Small intestine (tissue), 16 donors: ENCODE data around the gene C1GALT1C1L. TPM values are rescaled to one million over a fixed set of nuclear protein-coding genes. Genes with fewer than 3 reads are reported as not detected.

Experiments used
- DNase-seq, 2 donors: peaks; one replicate each; pipeline versions ENCODE4 v3.0.0 to v3.0.0-alpha.2; 2013
- FAIRE-seq: peaks from 2 replicates; lab custom pipeline; 2012; peaks lifted over from hg19 to GRCh38; lab: Jason Lieb, UNC
- H3K27ac ChIP-seq, 3 donors: one replicate each; pipeline ENCODE4 v1.5.1; 2013; ENCODE audit warnings: low read length in 2 of 3, mild to moderate bottlenecking in 2 of 3, control low read depth in 1 of 3, inconsistent platforms in 1 of 3, low read depth in 1 of 3, moderate library complexity in 1 of 3
- H3K27me3 ChIP-seq, 3 donors: one replicate each; pipeline ENCODE4 v1.6.1; 2013; ENCODE audit warnings: low read length in 3 of 3, inconsistent platforms in 1 of 3; ENCODE audit not compliant: control insufficient read depth in 3 of 3, insufficient read depth in 3 of 3
- H3K36me3 ChIP-seq, 3 donors: one replicate each; pipeline ENCODE4 v1.6.1; 2013; ENCODE audit warnings: low read length in 3 of 3, inconsistent platforms in 1 of 3, low read depth in 1 of 3, mild to moderate bottlenecking in 1 of 3, moderate library complexity in 1 of 3; ENCODE audit not compliant: control insufficient read depth in 3 of 3, insufficient read depth in 2 of 3
- H3K4me1 ChIP-seq, 3 donors: one replicate each; pipeline ENCODE4 v1.6.1; 2013; ENCODE audit warnings: low read length in 2 of 3, inconsistent platforms in 1 of 3, low read depth in 1 of 3, mild to moderate bottlenecking in 1 of 3, moderate library complexity in 1 of 3; ENCODE audit not compliant: control insufficient read depth in 3 of 3, insufficient read depth in 2 of 3
- H3K4me3 ChIP-seq, 3 donors: one replicate each; pipeline ENCODE4 v1.5.1; 2013; ENCODE audit warnings: low read length in 3 of 3, control low read depth in 1 of 3, inconsistent platforms in 1 of 3, low read depth in 1 of 3, mild to moderate bottlenecking in 1 of 3, moderate library complexity in 1 of 3
- H3K9me3 ChIP-seq, 2 donors: one replicate each; pipeline ENCODE4 v1.6.1; 2013; ENCODE audit warnings: low read depth in 1 of 2, low read length in 1 of 2; ENCODE audit not compliant: control insufficient read depth in 2 of 2, insufficient read depth in 1 of 2
- WGBS, 3 donors: extraction: QIAGEN DNeasy Blood & Tissue Kit; methylation state at CpG; one replicate each; pipeline ENCODE4 v1.1.7; 2013; 5-methylcytosine and 5-hydroxymethylcytosine counted together
- long read RNA-seq, 10 donors: transcript quantifications; one replicate each; lab custom pipeline, GENCODE V29; 2026
- polyA plus RNA-seq, 4 donors: library from polyadenylated mRNA; stranded (reverse) in 3 of 4; unstranded in 1 of 4; fragments of 200-250 nt in 3 of 4; fragments of 120-200 nt in 1 of 4; gene quantifications; one replicate each; pipeline versions ENCODE4 v1.2.1 to v1.2.3, GENCODE V29; 2013
- donor health status: healthy with polysubstance abuse.
- donor health status: control.
- donor health status: control.
- donor health status: Bipolar disorder and iron deficiency.
- donor health status: healthy.

C1GALT1C1L gene
- under 1 TPM in 2 of 4 donors, not detected in 2; 0.37 to 0.68 TPM for polyA plus RNA-seq
- long read RNA-seq, donor 1 = 0 reads
- long read RNA-seq, donor 2 = 0 reads
- long read RNA-seq, donor 3 = 0 reads
- long read RNA-seq, donor 4 = 0 reads
- long read RNA-seq, donor 5 = 0 reads
- long read RNA-seq, donor 6 = 0 reads
- long read RNA-seq, donor 7 = 0 reads
- long read RNA-seq, donor 8 = 0 reads
- long read RNA-seq, donor 9 = 0 reads
- long read RNA-seq, donor 10, transcript C1GALT1C1L-201 (1 exons, 1,172 nt) = major isoform, 5 of 5 reads
- long read RNA-seq, donor 10, partial matches to known transcripts = 0 of 5 reads
- long read RNA-seq, donor 10, other reads (novel, unspliced or antisense) = 0 of 5 reads

DNA sequence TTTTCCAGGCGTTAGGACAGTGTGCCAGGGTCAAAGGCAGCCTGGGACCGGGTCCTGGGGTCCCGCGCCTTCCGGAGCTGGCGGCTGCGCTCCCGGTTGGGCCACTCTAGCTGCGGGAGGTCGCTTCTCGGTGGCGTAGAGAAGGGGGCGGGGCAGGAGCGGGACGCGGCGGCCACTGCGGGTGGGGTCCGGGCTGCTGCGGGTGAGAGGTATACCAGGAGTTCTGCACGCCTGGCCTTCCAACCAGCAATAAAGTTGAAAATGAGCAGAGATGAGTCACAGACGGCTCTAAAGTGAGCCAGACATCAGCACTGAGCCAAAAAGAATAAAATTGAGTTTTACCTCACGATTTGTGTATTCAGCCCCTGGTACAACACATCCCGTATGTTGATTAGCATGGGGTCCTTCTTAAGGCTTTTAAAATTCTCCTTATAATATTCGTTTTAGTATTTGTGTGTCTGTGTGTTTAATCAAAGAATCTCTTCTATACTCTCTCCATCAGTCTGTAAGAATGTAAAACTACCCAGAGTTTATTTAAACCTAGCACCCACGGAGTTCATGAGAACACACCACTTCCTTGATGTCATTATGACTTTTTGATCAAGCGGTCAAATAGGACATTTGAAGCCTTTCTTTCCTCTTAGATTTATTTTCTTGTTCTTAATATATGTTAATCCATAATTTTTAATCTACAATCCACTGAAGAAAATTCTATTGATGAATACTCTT, at the start of gene C1GALT1C1L:
Gene C1GALT1C1L (minus strand): TSS at position 108 of the 729 bp plus-strand sequence. CDS start 107 bp downstream, at position 1.
- 6 to 11% (median 11%) methylated on average over 27 of the region's 27 CpGs for whole genome bisulfite sequencing, 3 donors
- Histone ChIP-seq H3K36me3 (no peaks in the 10 kb centered on the region), H3K9me3 (no peaks in the 10 kb centered on the region), H3K27me3 (peaks cover 0 to 2% (median 0%) of the 10 kb centered on the region in 3 donors), H3K27ac (peak within 1 kb of the TSS in 1 of 3 donors; percentile 15), H3K4me1 (peaks cover 0 to 4% (median 0%) of the 10 kb centered on the region in 3 donors), H3K4me3 (peak within 1 kb of the TSS in 2 of 3 donors; percentile 22 to 57)
- peak; percentile 35 to 68 for DNase-seq
- FAIRE-seq = no peak

- FAIRE-seq (no peak), DNase-seq (no peak)
- H3K27ac ChIP-seq = no peak overlapping the region
- peaks cover 0 to 2% of the 10 kb centered on the region in 2 donors for H3K9me3 ChIP-seq
- H3K4me1 ChIP-seq = peaks cover 0 to 3% (median 0%) of the 10 kb centered on the region in 3 donors
- no peak overlapping the region for H3K4me3 ChIP-seq
- WGBS, 3 donors = 90 to 97% (median 93%) methylated on average over 3 of the region's 3 CpGs
- no peaks in the 10 kb centered on the region for H3K27me3 ChIP-seq
- no peaks in the 10 kb centered on the region for H3K36me3 ChIP-seq
These were observed 49.5 kb upstream of the C1GALT1C1L start for GRCh38 chr2:43725711-43726246.

DNA sequence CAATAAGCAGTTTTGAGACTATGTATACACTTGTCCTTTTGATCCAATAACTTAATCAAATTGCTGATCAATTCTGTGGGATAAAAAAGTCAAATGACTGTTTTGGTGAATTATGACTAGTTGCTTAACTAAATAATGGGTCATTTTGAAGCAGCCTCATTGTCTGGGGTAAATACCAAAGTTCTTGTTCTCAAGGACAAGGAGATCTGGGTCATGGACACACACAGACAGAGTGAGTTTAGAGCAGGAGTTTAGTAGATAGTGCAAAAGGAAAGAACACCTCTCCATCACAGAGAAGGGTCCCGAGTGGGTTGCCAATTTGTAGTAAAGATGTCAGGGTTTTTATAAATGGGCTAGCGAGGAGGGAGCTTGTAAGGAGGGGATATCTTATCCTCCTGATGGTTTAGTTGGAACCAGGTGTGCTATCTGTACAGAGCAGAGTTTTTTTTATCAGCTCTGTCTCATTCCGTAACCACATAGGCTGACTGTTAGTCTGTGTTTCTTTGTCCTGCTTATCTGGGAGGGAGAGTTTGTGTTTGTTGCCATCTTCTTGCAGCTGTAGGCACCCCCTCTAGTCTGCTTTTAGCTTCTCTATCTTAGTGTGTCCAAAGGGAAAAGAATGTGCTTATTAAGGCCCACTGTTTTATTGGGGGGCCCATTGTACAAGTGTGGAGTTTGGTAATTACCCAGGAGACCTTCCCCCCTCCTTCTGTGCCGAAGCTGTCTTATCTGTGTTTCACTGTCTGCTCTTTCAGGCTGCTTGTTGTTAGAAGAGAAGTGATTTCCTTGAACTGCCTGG, 48.7 kb upstream of the C1GALT1C1L start:
- peak in 1 of 2 donors; percentile 32 for DNase-seq
- 27 to 61% (median 37%) methylated on average over 4 of the region's 4 CpGs for WGBS, 3 donors
- no peak overlapping the region for H3K4me3 ChIP-seq
- no peaks in the 10 kb centered on the region for H3K36me3 ChIP-seq
- no peaks in the 10 kb centered on the region for H3K27me3 ChIP-seq
- peaks cover 0 to 3% (median 0%) of the 10 kb centered on the region in 3 donors for H3K4me1 ChIP-seq
- no peak for FAIRE-seq
- no peak overlapping the region for H3K27ac ChIP-seq
- H3K9me3 ChIP-seq = peaks cover 0 to 2% of the 10 kb centered on the region in 2 donors

GRCh38 chr2:43718530-43719124, 42.4 kb upstream of the C1GALT1C1L start:
- peaks cover 0 to 1% (median 0%) of the 10 kb centered on the region in 3 donors for H3K27me3 ChIP-seq
- WGBS, 3 donors = 68 to 84% (median 73%) methylated on average over 5 of the region's 5 CpGs
- no peak overlapping the region for H3K4me3 ChIP-seq
- H3K4me1 ChIP-seq = peaks cover 0 to 3% (median 0%) of the 10 kb centered on the region in 3 donors
- H3K9me3 ChIP-seq = no peaks in the 10 kb centered on the region
- H3K27ac ChIP-seq = no peak overlapping the region
- no peaks in the 10 kb centered on the region for H3K36me3 ChIP-seq
- no peak for DNase-seq
- FAIRE-seq = no peak

GRCh38 chr2:43717322-43717721, 41.1 kb upstream of the C1GALT1C1L start:
- FAIRE-seq = no peak
- no peaks in the 10 kb centered on the region for H3K4me1 ChIP-seq

GRCh38 chr2:43715300-43716098, 39.3 kb upstream of the C1GALT1C1L start:
- FAIRE-seq = no peak
- no peak overlapping the region for H3K27ac ChIP-seq
- no peaks in the 10 kb centered on the region for H3K4me1 ChIP-seq
- no peak for DNase-seq
- WGBS, 3 donors = 74 to 86% (median 85%) methylated on average over 4 of the region's 4 CpGs
- no peaks in the 10 kb centered on the region for H3K9me3 ChIP-seq
- peaks cover 0 to 1% (median 0%) of the 10 kb centered on the region in 3 donors for H3K27me3 ChIP-seq
- no peaks in the 10 kb centered on the region for H3K36me3 ChIP-seq
- no peak overlapping the region for H3K4me3 ChIP-seq

More at GRCh38 chr2:43717322-43717721, 41.1 kb upstream of the C1GALT1C1L start:
- Histone ChIP-seq H3K27me3 (peaks cover 0 to 1% (median 0%) of the 10 kb centered on the region in 3 donors), H3K4me3 (no peak overlapping the region), H3K36me3 (no peaks in the 10 kb centered on the region), H3K27ac (no peak overlapping the region), H3K9me3 (no peaks in the 10 kb centered on the region)
- DNase-seq = no peak

DNA sequence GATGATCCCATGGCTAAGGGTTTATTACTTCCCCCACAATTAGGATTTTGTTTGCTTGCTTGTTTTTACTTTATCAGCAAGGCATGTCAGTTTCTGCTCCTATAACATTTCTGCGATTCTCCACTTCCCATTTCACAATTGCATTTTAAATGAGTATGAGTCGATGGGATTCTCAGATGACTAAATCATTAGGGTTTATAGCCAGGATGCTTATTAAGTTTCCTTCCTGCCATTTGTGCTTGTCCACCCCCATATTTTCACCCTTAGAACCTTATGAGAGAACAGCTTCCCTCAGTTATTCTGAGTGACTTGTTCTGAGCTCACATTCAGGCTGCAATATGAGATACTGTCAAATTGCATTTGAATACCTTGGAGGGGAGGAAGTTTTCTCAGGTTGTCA, 37.9 kb upstream of the C1GALT1C1L start:
- Histone ChIP-seq H3K27ac (no peak overlapping the region), H3K9me3 (no peaks in the 10 kb centered on the region), H3K36me3 (no peaks in the 10 kb centered on the region), H3K4me3 (no peak overlapping the region), H3K27me3 (peaks cover 0 to 1% (median 0%) of the 10 kb centered on the region in 3 donors), H3K4me1 (no peaks in the 10 kb centered on the region)
- FAIRE-seq (no peak), DNase-seq (no peak)
- WGBS, 3 donors = 60 to 86% (median 68%) methylated on average over 2 of the region's 2 CpGs
